Esophagus squamous epithelium (tissue), 5 donors: ENCODE data around the gene KSR1. TPM values are rescaled to one million over a fixed set of nuclear protein-coding genes. Genes with fewer than 3 reads are reported as not detected.

Experiments used
- DNase-seq: peaks from one replicate; lab custom pipeline; 2025; lab: John Stamatoyannopoulos, UW
- H3K27ac ChIP-seq, 4 donors: fragments of 200-600 bp; sonication (generic); one replicate each; pipeline ENCODE4 v1.5.1; 2016 to 2019; ENCODE audit warnings: mild to moderate bottlenecking in 1 of 4
- H3K27me3 ChIP-seq, 4 donors: fragments of 200-600 bp; sonication (generic); 1 replicate in 3 of 4; 2 replicates in 1 of 4; pipeline versions ENCODE4 v1.5.1 to v1.6.0; 2017 to 2021; ENCODE audit warnings: antibody characterized with exemption in 1 of 4
- H3K36me3 ChIP-seq, 3 donors: fragments of 200-600 bp; sonication (generic); one replicate each; pipeline ENCODE4 v1.5.1; 2016 to 2019
- H3K4me1 ChIP-seq, 3 donors: fragments of 200-600 bp; sonication (generic); one replicate each; pipeline ENCODE4 v1.5.1; 2017 to 2019
- H3K4me3 ChIP-seq, 4 donors: fragments of 200-600 bp; sonication (generic); 1 replicate in 3 of 4; 2 replicates in 1 of 4; pipeline ENCODE4 v1.5.1; 2016 to 2019; ENCODE audit warnings: mild to moderate bottlenecking in 2 of 4, moderate library complexity in 1 of 4
- H3K9me3 ChIP-seq, 3 donors: fragments of 200-600 bp; sonication (generic); one replicate each; pipeline ENCODE4 v1.5.1; 2016 to 2019
- CTCF ChIP-seq, 6 experiments: fragments of 450-650 bp in 4 of 6; fragments of 200-600 bp in 2 of 6; sonication (generic) in 2 of 6; IDR thresholded peaks; one replicate each; pipeline ENCODE4 v1.5.1; 2016 to 2019; ENCODE audit warnings: antibody characterized with exemption in 6 of 6, mild to moderate bottlenecking in 4 of 6, moderate library complexity in 4 of 6
- POLR2A ChIP-seq, 4 donors: fragments of 450-650 bp; IDR thresholded peaks; one replicate each; pipeline ENCODE4 v1.6.1; 2017; ENCODE audit warnings: antibody characterized with exemption in 4 of 4, mild to moderate bottlenecking in 4 of 4, moderate library complexity in 3 of 4
- WGBS, 2 donors: methylation state at CpG; one replicate each; pipeline ENCODE4 v1.1.5; 2018; 5-methylcytosine and 5-hydroxymethylcytosine counted together
- intact Hi-C: fragments of 100-400 bp; cut with DNase I; formaldehyde crosslinking; loops from one replicate; pipeline ENCODE4 v1.15.0; 2022
- total RNA-seq, 4 donors: library from RNA; depleted of rRNA; stranded (reverse); fragments of >200 nt; gene quantifications; one replicate each; pipeline ENCODE4 v1.1.0, GENCODE V29; 2016
- donor health status: DM: yes; HTN: yes; CAD: no.

KSR1 gene
- total RNA-seq, 4 donors from 2014 or later = 22.3 to 32.4 (median 31.0) TPM

GRCh38 chr17:27486741-27487140 lies 30.5 kb downstream of the KSR1 start:
- Histone ChIP-seq H3K4me3 (no peak overlapping the region), H3K4me1 (peaks cover 25 to 62% (median 40%) of the 10 kb centered on the region in 3 donors), H3K36me3 (no peaks in the 10 kb centered on the region), H3K9me3 (no peaks in the 10 kb centered on the region), H3K27ac (peak overlapping the region in 1 of 4 donors; percentile 21), H3K27me3 (no peaks in the 10 kb centered on the region)
- WGBS, 2 donors = 92 to 100% methylated on average over 2 of the region's 5 CpGs
- no peak for TF ChIP-seq POLR2A (IDR thresholded peaks at IDR 0.05)
- no peak for TF ChIP-seq CTCF (IDR thresholded peaks at IDR 0.05)
- no peak for DNase-seq
- intact Hi-C loops = no loop called here

GRCh38 chr17:27488231-27488630 lies 32.0 kb downstream of the KSR1 start:
- intact Hi-C loops = no loop called here
- Histone ChIP-seq H3K4me3 (no peak overlapping the region), H3K4me1 (peaks cover 27 to 76% (median 41%) of the 10 kb centered on the region in 3 donors), H3K27me3 (no peaks in the 10 kb centered on the region), H3K9me3 (no peaks in the 10 kb centered on the region), H3K36me3 (no peaks in the 10 kb centered on the region), H3K27ac (peak overlapping the region in 3 of 4 donors; percentile 12 to 69 (median 57))
- DNase-seq = no peak
- TF ChIP-seq POLR2A (IDR thresholded peaks at IDR 0.05) = no peak
- TF ChIP-seq CTCF (IDR thresholded peaks at IDR 0.05) = no peak

GRCh38 chr17:27489045-27489715 lies 32.9 kb downstream of the KSR1 start:
- no peak for TF ChIP-seq POLR2A (IDR thresholded peaks at IDR 0.05)
- no peak for TF ChIP-seq CTCF (IDR thresholded peaks at IDR 0.05)
- H3K4me3 ChIP-seq = no peak overlapping the region
- 16 to 42% methylated on average over 5 to 7 of the region's 7 CpGs for WGBS, 2 donors
- H3K9me3 ChIP-seq = no peaks in the 10 kb centered on the region
- DNase-seq = no peak
- H3K27me3 ChIP-seq = no peaks in the 10 kb centered on the region
- peaks cover 36 to 85% (median 50%) of the 10 kb centered on the region in 3 donors for H3K4me1 ChIP-seq
- intact Hi-C loops = no loop called here
- H3K27ac ChIP-seq = peak overlapping the region in 3 of 4 donors; percentile 27 to 69 (median 60)
- H3K36me3 ChIP-seq = no peaks in the 10 kb centered on the region

GRCh38 chr17:27490391-27490790 lies 34.1 kb downstream of the KSR1 start:
- TF ChIP-seq CTCF (IDR thresholded peaks at IDR 0.05) (no peak), POLR2A (IDR thresholded peaks at IDR 0.05) (no peak)
- peaks cover 38 to 88% (median 54%) of the 10 kb centered on the region in 3 donors for H3K4me1 ChIP-seq
- H3K27ac ChIP-seq = no peak overlapping the region
- intact Hi-C loops = no loop called here
- WGBS, 2 donors = 81 to 89% methylated on average over 4 of the region's 4 CpGs
- H3K4me3 ChIP-seq = no peak overlapping the region
- no peak for DNase-seq
- no peaks in the 10 kb centered on the region for H3K9me3 ChIP-seq
- no peaks in the 10 kb centered on the region for H3K27me3 ChIP-seq
- no peaks in the 10 kb centered on the region for H3K36me3 ChIP-seq

- H3K4me3 ChIP-seq = no peak overlapping the region
- no peaks in the 10 kb centered on the region for H3K9me3 ChIP-seq
- no peak for DNase-seq
- H3K36me3 ChIP-seq = no peaks in the 10 kb centered on the region
- intact Hi-C loops = no loop called here
- WGBS, 2 donors = 58 to 82% methylated on average over 7 to 9 of the region's 12 CpGs
- H3K27ac ChIP-seq = no peak overlapping the region
- H3K4me1 ChIP-seq = peaks cover 29 to 88% (median 54%) of the 10 kb centered on the region in 3 donors
- TF ChIP-seq POLR2A (IDR thresholded peaks at IDR 0.05) = no peak
- no peak for TF ChIP-seq CTCF (IDR thresholded peaks at IDR 0.05)
- no peaks in the 10 kb centered on the region for H3K27me3 ChIP-seq
These were observed 35.5 kb downstream of the KSR1 start for GRCh38 chr17:27491713-27492190.
